GM12865 (cell line): ENCODE data around the gene TMEM207.

Experiments
- DNase-seq: peaks from one replicate; pipeline ENCODE4 v3.0.0; 2010; ENCODE audit warnings: low read depth
- H3K4me3 ChIP-seq: 2 replicates; pipeline ENCODE4 v1.5.1; 2011; ENCODE audit warnings: mild to moderate bottlenecking, low read depth, low read length, control low read depth
- TF ChIP-seq, protein P1 (sequence below): IDR thresholded peaks from 2 replicates; pipeline ENCODE4 v1.5.1; 2011; ENCODE audit warnings: low read length, control low read depth, low read depth, inconsistent platforms; ENCODE audit not compliant: insufficient read depth; ENCODE audit errors: missing control alignments

TMEM207 gene

GRCh38 chr3:190382082-190382481 is 67.6 kb downstream of the TMEM207 start:
- DNase-seq, result no peak
- H3K4me3 ChIP-seq, result no peak overlapping the region
- TF ChIP-seq, protein P1, sequence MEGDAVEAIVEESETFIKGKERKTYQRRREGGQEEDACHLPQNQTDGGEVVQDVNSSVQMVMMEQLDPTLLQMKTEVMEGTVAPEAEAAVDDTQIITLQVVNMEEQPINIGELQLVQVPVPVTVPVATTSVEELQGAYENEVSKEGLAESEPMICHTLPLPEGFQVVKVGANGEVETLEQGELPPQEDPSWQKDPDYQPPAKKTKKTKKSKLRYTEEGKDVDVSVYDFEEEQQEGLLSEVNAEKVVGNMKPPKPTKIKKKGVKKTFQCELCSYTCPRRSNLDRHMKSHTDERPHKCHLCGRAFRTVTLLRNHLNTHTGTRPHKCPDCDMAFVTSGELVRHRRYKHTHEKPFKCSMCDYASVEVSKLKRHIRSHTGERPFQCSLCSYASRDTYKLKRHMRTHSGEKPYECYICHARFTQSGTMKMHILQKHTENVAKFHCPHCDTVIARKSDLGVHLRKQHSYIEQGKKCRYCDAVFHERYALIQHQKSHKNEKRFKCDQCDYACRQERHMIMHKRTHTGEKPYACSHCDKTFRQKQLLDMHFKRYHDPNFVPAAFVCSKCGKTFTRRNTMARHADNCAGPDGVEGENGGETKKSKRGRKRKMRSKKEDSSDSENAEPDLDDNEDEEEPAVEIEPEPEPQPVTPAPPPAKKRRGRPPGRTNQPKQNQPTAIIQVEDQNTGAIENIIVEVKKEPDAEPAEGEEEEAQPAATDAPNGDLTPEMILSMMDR, result no peak

DNA sequence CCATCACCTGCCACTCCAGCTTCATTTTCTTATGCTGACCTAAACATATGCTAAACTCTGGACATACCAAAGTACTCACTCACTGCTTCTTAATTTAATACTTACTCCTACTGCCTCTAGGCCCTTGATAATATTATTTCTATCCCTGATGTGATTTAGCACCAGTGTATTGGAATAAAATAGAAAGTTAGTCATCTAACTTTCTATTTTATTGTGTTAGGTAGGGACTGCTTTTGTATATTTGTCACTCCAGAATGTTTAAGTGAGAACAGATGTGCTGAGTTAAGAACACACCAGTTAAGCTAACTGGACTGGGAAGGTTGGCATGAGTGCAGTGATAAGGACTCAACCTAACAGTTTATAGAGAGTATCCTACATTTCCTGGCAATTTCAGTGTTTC is 68.3 kb downstream of the TMEM207 start:
- H3K4me3 ChIP-seq, result no peak overlapping the region
- TF ChIP-seq, protein P1, result no peak
- no peak for DNase-seq

- TF ChIP-seq, protein P1, result no peak
These were observed 69.5 kb downstream of the TMEM207 start for GRCh38 chr3:190380184-190380583.

More at GRCh38 chr3:190380184-190380583, 69.5 kb downstream of the TMEM207 start:
- no peak for DNase-seq
- no peak overlapping the region for H3K4me3 ChIP-seq
